Activated T-cell treated with anti-CD3 and anti-CD28 coated beads for 48 hours (primary cell): ENCODE results near the gene CPNE4.

Source experiments
- DNase-seq: peaks from one replicate; pipeline ENCODE4 v3.0.0-alpha.2; 2020; ENCODE audit warnings: low read depth

Gene CPNE4

DNA sequence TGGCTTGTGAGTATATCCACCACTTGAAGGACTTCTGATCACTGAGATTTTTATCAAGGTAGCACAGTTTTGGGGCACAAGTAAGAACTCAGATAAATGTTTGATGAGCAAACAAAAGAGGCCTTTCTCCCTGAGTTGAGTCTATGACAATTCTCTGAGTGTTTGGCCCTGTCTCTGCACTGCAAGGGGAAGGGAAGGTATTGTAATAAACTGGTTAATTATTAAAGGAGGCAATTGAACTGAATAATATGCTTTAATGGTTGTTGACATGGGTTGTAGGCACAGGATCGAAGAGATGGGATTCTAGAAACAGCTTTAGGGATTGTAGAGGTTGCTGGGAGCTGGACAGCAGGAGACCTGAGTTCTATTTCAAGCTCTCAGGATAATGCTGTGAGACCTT, 437.0 kb downstream of the CPNE4 start:
- no peak for DNase-seq

DNA sequence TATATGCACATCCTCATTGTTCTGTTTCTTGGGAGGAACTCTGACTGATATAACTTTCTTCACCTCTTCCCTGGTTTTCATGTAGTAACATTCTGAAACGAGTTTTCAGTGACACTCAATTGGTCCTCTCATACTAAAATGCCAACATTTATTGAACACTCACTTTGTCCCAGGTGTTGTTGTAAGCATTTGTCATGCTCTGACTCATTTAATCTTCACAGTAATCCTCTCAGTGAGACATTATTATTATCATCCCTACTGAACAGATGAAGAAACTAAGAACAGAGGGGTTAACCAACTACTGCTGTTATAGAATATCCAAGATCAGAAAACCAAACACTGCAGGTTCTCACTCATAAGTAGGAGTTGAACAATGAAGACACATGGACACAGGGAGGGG, 437.9 kb downstream of the CPNE4 start:
- no peak for DNase-seq

- no peak for DNase-seq
Observed at GRCh38 chr3:131591394-131592014, 443.3 kb downstream of the CPNE4 start.

DNA sequence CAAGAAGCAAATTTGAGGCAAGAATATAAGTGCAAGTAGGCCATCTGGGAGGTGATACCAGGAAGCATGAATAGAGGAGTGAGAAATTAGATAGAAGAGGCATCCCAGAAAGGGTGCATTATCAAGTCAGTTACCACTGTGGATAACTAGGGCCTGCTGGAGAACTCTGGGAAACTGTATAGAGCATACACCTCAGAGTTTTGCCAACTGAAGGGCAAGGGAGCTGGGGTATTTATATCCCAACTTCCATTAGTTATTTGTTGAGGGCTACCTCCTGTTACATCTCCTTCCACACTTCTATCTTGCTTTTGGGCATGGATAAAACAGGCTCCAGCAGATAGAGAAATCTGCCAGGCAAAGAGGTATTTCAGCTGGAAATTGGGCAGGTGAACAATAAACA, 448.5 kb downstream of the CPNE4 start:
- DNase-seq = no peak

- DNase-seq = no peak
Observed at GRCh38 chr3:131582438-131582837, 452.4 kb downstream of the CPNE4 start.

DNA sequence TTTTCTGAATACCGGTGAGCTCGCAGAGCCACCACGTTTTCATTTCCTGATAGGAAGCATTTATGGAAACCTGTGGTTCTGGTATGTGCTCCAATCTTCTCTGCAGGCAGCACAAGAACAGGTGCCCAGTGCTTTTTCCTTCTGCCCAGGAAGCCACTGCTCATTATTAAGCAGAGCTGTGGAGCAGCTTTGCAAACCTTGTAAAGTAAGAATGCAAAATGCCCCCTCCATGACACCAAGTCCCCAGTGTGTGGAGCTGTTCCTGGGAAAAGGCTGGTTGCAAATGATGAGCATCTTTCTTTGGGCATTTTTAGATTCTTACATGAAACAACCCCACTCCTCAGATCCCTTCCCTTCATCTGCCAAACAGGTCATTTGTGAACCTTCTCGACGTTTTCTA, 466.4 kb downstream of the CPNE4 start:
- no peak for DNase-seq

- DNase-seq = no peak
Observed at GRCh38 chr3:131564812-131565211, 470.0 kb downstream of the CPNE4 start.

- DNase-seq = no peak
Observed at GRCh38 chr3:131561511-131561910, 473.3 kb downstream of the CPNE4 start.

- no peak for DNase-seq
Observed at GRCh38 chr3:131560795-131561194, 474.0 kb downstream of the CPNE4 start.

- DNase-seq = no peak
Observed at GRCh38 chr3:131555456-131555855, 479.4 kb downstream of the CPNE4 start.

- DNase-seq = no peak
Observed at GRCh38 chr3:131553495-131554247, 481.1 kb downstream of the CPNE4 start.

- DNase-seq = no peak
Observed at GRCh38 chr3:131551761-131552160, 483.1 kb downstream of the CPNE4 start.

GRCh38 chr3:131550562-131551465, 484.0 kb downstream of the CPNE4 start:
- DNase-seq = no peak

- no peak for DNase-seq
Observed at GRCh38 chr3:131549340-131549739, 485.5 kb downstream of the CPNE4 start.

DNA sequence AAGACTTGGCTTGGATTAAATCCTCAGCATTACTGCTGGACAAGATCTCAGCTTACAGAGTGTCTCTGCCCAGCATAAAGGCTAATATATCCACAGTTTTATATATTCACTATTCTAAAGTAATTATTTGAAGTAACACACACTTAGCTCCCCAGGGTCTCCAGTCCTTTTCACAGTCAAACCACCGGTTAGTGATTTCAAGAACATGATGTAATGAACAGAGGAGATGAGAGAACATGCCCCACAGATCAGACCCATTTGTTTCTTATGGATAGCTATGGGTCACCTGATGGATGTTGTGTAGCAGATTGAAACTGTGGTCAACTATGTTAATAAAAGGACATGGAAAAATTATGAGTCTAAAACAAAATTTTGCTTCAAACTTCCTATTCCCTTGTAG, 487.2 kb downstream of the CPNE4 start:
- DNase-seq = no peak

DNA sequence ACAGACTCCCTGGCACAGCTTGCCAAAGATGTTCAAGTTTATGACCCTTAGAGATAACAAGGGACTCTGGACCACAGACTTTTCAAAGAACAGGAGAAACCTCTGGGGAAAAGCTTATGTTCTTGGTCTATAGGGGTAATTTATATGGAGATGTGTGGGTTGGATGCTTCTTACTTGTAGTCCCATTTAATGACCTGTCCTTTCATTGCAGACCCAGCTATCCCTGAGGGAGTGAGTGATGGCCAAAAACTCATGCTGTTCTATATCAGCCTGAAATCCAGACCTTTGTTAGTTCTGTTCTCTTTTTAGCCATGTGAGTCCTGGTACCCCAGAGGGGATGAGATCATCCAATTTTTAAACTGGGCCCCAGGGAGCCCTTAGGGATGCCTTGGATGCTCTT, 488.4 kb downstream of the CPNE4 start:
- DNase-seq = no peak

- no peak for DNase-seq
Observed at GRCh38 chr3:131544557-131544956, 490.3 kb downstream of the CPNE4 start.

GRCh38 chr3:131543714-131544113, 491.1 kb downstream of the CPNE4 start:
- no peak for DNase-seq

GRCh38 chr3:131541288-131541687, 493.5 kb downstream of the CPNE4 start:
- DNase-seq = no peak

DNA sequence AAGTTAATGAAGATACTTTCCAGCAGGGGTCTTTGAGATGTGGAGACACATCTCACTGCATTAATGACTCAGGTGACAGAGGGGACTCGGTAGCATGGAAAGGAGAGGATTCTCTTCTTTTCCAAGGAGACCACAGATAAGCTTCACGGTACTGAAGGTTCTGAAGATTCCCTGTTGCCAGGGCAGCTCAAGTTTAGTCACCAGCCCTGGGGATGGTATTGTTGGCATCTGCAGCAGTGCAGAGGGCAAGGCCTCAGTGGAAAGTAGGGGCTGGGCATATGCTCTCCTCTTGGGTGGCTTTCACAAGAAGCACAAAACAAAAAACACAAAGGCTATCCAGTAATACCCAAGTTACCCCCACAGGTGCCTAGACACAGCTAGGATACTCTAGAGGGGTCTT, 494.0 kb downstream of the CPNE4 start:
- DNase-seq = no peak

- DNase-seq = no peak
Observed at GRCh38 chr3:131540143-131540542, 494.7 kb downstream of the CPNE4 start.

- no peak for DNase-seq
Observed at GRCh38 chr3:131538968-131539367, 495.8 kb downstream of the CPNE4 start.

- DNase-seq = no peak
Observed at GRCh38 chr3:131537531-131537930, 497.3 kb downstream of the CPNE4 start.
